Urinary bladder (tissue), 4 donors: ENCODE measurements around the gene GPR160. TPM values are rescaled to one million over a fixed set of nuclear protein-coding genes. Genes with fewer than 3 reads are reported as not detected.

Experiments used
- DNase-seq: peaks from one replicate; pipeline ENCODE4 v3.0.0-alpha.2; 2015; ENCODE audit errors: extremely low spot score
- H3K27ac ChIP-seq: one replicate; pipeline ENCODE4 v1.5.1; 2013; ENCODE audit warnings: low read depth, mild to moderate bottlenecking, moderate library complexity
- H3K36me3 ChIP-seq: one replicate; pipeline ENCODE4 v1.6.1; 2013; ENCODE audit warnings: mild to moderate bottlenecking, moderate library complexity; ENCODE audit not compliant: insufficient read depth
- H3K4me1 ChIP-seq: one replicate; pipeline ENCODE4 v1.6.1; 2013; ENCODE audit warnings: mild to moderate bottlenecking, moderate library complexity; ENCODE audit not compliant: insufficient read depth
- H3K4me3 ChIP-seq: one replicate; pipeline ENCODE4 v1.5.1; 2013; ENCODE audit warnings: low read depth, low read length
- WGBS: extraction: QIAGEN DNeasy Blood & Tissue Kit; methylation state at CpG from one replicate; pipeline ENCODE4 v1.1.7; 2013; 5-methylcytosine and 5-hydroxymethylcytosine counted together
- polyA plus RNA-seq: library from polyadenylated mRNA; stranded (reverse); fragments of 200-250 nt; gene quantifications from one replicate; pipeline ENCODE4 v1.2.3, GENCODE V29; 2013
- total RNA-seq: library from RNA; depleted of rRNA; stranded (reverse); fragments of >200 nt; gene quantifications from one replicate; pipeline ENCODE4 v1.2.3, GENCODE V29; 2014
- donor health status: healthy with polysubstance abuse.
- donor health status: healthy.

Gene GPR160
- total and polyA plus RNA-seq, 2 donors = 4.0 to 25.9 TPM

GRCh38 chr3:170044795-170045244 is 7.0 kb downstream of the GPR160 start:
- DNase-seq = no peak
- no peak overlapping the region for H3K27ac ChIP-seq
- 79% methylated on average over 8 of the region's 8 CpGs for WGBS
- H3K36me3 ChIP-seq = no peaks in the 10 kb centered on the region
- H3K4me3 ChIP-seq = no peak overlapping the region
- H3K4me1 ChIP-seq = no peaks in the 10 kb centered on the region

DNA sequence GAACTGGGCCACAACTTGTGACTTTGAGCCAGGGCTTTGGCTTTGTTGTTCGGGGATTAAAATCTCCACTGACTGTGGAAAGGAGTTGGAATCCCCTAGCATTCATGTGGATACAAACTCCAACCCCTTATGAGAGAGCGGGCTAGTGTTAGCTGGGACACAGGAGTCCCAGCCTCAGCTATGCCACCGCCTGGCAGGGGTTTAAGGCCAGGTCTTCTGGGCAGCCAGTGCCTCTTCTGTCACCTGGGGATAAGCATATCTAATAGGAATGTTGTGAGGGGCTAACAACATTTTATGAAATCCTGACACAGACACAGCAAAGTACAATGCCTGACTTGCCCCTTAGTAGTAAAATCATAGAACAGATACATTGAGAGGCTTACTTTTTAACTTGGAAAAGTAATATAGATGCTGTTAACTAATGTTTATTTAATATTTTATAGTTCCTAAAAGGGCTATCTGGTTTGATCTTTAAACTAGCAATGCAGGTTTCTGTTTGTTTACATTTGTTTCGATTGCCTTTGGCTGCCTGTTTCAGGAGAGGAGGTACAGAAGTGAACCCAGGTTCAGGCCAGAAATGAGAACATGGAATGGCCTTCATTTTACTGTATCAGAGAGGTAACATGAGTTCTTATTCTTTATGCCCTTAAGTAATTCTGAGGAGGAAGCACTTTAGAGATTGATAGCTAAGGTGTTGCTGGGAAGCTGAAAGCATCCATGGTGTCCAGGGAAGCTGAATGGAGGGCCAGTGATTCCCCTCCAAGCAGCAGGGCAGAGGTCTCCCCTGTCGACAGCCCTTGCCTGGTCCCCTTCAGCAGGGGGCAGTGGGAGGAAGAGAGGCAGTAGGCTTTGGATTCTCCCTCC is 8.7 kb downstream of the GPR160 start:
- H3K27ac ChIP-seq = no peak overlapping the region
- H3K4me3 ChIP-seq = no peak overlapping the region
- WGBS = 68% methylated on average over 5 of the region's 5 CpGs
- H3K36me3 ChIP-seq = no peaks in the 10 kb centered on the region
- no peaks in the 10 kb centered on the region for H3K4me1 ChIP-seq
- no peak for DNase-seq

DNA sequence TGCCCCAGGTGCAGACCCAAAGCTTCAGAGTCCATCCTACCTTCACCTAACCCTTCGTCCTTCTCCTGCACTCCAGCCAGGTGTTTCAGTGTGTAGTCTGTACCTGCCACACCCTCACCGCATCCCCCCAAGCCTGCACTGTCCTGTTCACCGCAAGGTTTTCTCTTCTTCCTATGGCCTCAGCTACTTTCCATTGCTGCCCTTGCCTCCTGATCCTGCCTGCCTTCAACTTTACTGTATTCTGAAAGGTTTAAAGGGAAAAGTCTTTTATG is 9.3 kb downstream of the GPR160 start:
- no peaks in the 10 kb centered on the region for H3K36me3 ChIP-seq
- H3K4me1 ChIP-seq = no peaks in the 10 kb centered on the region
- 86% methylated on average over 3 of the region's 3 CpGs for WGBS
- no peak overlapping the region for H3K27ac ChIP-seq
- DNase-seq = no peak
- H3K4me3 ChIP-seq = no peak overlapping the region

DNA sequence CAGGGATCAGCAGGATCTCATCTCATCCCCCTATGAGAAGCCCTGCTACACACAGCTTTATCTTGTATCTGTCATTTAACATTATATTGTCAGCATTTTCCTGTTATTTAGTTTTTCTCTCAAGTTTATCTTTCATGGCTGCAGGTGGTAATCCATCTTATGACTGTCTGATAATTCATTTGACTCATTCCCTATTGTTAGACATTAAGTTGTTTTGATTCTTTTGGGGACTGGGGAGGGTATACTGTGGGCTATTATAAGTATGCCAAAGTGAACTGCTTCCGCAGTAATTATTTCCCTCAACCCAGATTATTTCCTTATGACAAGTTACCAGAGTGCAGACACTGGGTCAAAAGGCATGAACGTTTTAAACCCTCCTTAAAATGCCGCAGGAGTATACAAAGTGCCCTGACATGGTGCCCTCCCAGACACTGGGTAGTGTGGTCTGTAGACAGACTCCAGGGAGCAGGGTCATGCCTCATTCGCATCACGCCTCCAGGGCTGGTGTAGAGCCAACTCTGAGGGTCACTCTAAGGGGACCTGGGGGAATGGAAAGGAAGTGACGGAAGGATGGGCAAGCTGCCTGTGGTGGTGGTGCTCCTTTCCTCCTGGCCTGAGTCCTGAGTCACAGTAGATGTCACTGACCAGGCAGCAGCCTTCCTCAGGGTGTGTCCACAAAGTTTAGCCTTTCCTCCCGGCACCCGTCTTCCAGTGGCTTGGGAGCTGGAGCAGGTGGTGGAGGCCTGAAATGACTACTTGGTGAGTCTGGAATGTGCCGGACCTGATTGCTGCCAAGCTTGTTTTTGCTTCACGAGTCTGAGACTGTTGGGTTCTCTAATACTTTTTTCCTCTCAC is 11.6 kb downstream of the GPR160 start:
- no peaks in the 10 kb centered on the region for H3K4me1 ChIP-seq
- H3K27ac ChIP-seq = no peak overlapping the region

DNA sequence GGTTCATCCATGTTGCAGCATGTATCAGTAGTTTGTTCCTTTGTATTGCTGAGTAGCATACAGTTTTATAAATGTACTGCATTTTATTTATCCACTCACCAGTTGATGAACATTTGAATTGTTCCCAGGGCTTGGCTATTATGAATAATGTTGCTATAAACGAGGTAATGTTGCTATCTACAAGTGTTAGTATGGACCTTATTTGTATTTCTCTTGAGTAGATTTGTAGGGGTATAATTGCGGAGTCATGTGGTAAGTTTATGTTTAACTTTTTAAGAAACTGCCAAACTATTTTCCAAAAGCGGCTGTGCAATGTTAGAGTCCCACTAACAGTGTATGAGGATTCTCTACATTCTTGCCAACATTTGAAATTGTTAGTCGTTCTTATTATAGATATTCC is 13.0 kb downstream of the GPR160 start:
- Histone ChIP-seq H3K4me3 (no peak overlapping the region), H3K27ac (no peak overlapping the region), H3K36me3 (no peaks in the 10 kb centered on the region), H3K4me1 (no peaks in the 10 kb centered on the region)
- 77% methylated on average over 4 of the region's 4 CpGs for WGBS
- no peak for DNase-seq

More for the DNA sequence above, 11.6 kb downstream of the GPR160 start:
- H3K36me3 ChIP-seq = no peaks in the 10 kb centered on the region
- WGBS = 61% methylated on average over 10 of the region's 10 CpGs
- no peak overlapping the region for H3K4me3 ChIP-seq
- DNase-seq = no peak

GRCh38 chr3:170052398-170052797 is 14.6 kb downstream of the GPR160 start:
- Histone ChIP-seq H3K4me1 (no peaks in the 10 kb centered on the region), H3K27ac (no peak overlapping the region), H3K4me3 (no peak overlapping the region), H3K36me3 (no peaks in the 10 kb centered on the region)
- no peak for DNase-seq

DNA sequence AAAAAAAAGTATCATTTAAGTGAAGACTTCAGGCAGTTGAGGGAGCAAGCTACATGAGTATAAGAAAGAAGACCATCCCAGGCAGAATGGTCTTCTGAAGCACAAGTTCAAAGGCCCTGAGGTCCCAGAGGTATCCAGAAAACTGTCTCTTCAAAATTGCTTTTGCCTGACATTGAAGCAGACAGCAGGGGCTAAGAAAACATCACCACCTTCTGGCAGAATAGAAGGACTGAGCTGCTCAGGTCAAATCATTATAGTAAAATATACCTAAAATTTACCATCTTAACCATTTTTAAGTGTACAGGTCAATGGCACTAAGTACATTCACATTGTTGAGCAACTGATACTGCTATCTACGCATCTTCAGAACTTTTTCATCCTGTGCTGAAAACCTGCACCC is 16.4 kb downstream of the GPR160 start:
- H3K36me3 ChIP-seq = no peaks in the 10 kb centered on the region
- H3K4me3 ChIP-seq = no peak overlapping the region
- H3K4me1 ChIP-seq = no peaks in the 10 kb centered on the region
- no peak overlapping the region for H3K27ac ChIP-seq
- no peak for DNase-seq
- 99% methylated on average over 1 of the region's 1 CpG for WGBS

DNA sequence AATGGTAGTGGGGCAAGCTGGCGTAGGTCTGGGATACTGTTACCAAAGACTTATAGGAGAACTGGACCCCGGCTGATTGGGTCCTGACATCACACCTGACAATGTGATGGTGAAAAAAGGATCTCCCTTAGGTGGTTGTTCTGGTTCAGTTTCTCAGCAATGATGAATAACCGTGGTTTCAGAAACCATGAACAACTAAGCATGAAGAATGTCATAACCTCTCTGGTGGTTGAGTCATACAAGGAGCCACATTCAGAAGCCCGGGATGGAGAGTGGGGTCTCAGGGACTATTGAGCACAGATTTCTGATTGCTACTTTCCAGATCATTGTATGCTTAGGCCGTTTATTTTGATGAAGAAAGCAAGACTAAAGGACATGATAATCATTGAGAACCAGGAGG is 17.4 kb downstream of the GPR160 start:
- no peak overlapping the region for H3K4me3 ChIP-seq
- H3K36me3 ChIP-seq = no peaks in the 10 kb centered on the region
- no peak for DNase-seq

GRCh38 chr3:170056710-170057454 is 19.1 kb downstream of the GPR160 start:
- Histone ChIP-seq H3K4me3 (no peak overlapping the region), H3K27ac (no peak overlapping the region), H3K36me3 (no peaks in the 10 kb centered on the region), H3K4me1 (no peaks in the 10 kb centered on the region)
- 89% methylated on average over 3 of the region's 3 CpGs for WGBS
- no peak for DNase-seq

More for the DNA sequence above, 17.4 kb downstream of the GPR160 start:
- no peaks in the 10 kb centered on the region for H3K4me1 ChIP-seq
- H3K27ac ChIP-seq = no peak overlapping the region
- WGBS = 87% methylated on average over 5 of the region's 5 CpGs

DNA sequence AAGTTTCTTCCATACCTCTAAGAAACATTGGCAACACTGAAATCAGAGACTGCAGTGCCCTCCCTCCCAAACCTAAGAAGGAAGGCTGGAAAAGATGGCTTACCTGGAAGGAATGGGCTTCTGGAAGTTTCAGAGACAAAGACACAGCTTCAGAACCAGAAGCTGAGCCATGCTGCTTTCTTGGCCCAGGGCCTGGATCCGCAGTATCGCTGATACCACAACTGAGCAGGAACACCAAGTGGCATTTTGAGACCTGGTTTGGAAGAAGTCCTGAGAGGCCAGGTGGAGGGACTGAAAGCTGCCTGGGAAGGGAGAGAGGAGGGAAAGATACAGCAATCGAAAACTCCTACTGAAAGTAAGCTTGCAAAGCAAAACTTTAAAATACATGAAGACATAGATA is 19.8 kb downstream of the GPR160 start:
- Histone ChIP-seq H3K4me1 (no peaks in the 10 kb centered on the region), H3K4me3 (no peak overlapping the region), H3K36me3 (no peaks in the 10 kb centered on the region), H3K27ac (no peak overlapping the region)
- no peak for DNase-seq
- WGBS = 75% methylated on average over 3 of the region's 3 CpGs

DNA sequence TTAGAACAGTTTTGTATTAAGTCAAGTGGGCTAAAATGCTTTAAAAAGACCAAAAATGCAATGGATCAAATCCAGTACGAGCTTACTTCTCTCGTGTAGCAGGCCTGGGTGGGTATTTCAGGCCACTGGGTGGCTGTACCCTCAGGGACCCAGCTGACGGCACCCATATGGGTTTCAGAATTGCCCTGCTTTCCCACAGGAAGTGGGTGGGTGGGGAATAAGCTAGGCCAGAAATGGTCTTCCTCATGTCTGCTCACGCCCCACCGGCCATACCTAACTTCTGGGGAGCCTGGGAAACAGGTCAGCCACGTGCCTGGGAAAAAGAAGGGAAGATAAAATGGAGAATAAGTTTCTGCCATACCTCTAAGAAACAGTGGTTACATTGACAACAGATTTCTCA is 20.3 kb downstream of the GPR160 start:
- no peaks in the 10 kb centered on the region for H3K4me1 ChIP-seq
- no peak for DNase-seq
- no peak overlapping the region for H3K27ac ChIP-seq
- H3K4me3 ChIP-seq = no peak overlapping the region
- H3K36me3 ChIP-seq = no peaks in the 10 kb centered on the region
- WGBS = 75% methylated on average over 6 of the region's 6 CpGs

- no peaks in the 10 kb centered on the region for H3K4me1 ChIP-seq
Observed at GRCh38 chr3:170059447-170059846, 21.7 kb downstream of the GPR160 start.

DNA sequence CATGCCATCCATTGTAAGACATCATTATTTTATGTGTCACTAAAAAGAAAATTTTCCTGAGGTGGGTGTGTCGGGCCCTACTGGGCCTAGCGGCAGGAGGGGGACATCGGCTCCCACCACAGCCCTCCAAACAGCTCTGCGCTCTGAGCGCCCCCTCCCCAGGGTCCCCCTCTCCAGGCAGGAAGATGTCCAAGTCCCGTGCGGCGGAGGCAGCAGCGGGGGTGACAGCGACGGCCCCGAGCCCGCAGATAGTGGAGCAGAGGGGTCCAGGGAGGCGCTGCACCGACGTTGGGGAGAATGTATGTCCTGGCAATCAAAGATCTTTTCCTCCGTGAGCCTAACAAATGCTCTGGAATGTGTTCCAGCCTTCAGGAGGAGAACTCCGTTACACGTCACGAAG is 24.3 kb downstream of the GPR160 start:
- no peak for DNase-seq
- Histone ChIP-seq H3K36me3 (no peaks in the 10 kb centered on the region), H3K4me3 (no peak overlapping the region), H3K4me1 (no peaks in the 10 kb centered on the region), H3K27ac (no peak overlapping the region)
- WGBS = 93% methylated on average over 20 of the region's 20 CpGs

More at GRCh38 chr3:170059447-170059846, 21.7 kb downstream of the GPR160 start:
- H3K36me3 ChIP-seq = no peaks in the 10 kb centered on the region
- DNase-seq = no peak
- H3K27ac ChIP-seq = no peak overlapping the region
- WGBS = 64% methylated on average over 1 of the region's 1 CpG
- no peak overlapping the region for H3K4me3 ChIP-seq
